AG04450 (cell line): ENCODE data around the gene TMEM167B. TPM values are rescaled to one million over a fixed set of nuclear protein-coding genes. Genes with fewer than 3 reads are reported as not detected.

Source experiments
- CTCF ChIA-PET: fragments of 300-600, 350-600 bp; formaldehyde crosslinking; extraction: SDS; loops from one replicate; lab custom pipeline; 2022; ENCODE audit warnings: antibody characterized with exemption, inconsistent platforms; lab: Charles Lee
- POLR2A ChIA-PET: fragments of 350-600 bp; formaldehyde crosslinking; extraction: SDS; loops from one replicate; lab custom pipeline; 2021; ENCODE audit warnings: antibody characterized with exemption, inconsistent platforms; lab: Yijun Ruan, JAX
- DNase-seq: peaks from one replicate; pipeline ENCODE4 v3.0.0-alpha.2; 2011; ENCODE audit warnings: low read depth, low spot score
- H3K27ac ChIP-seq: one replicate; pipeline ENCODE4 v1.5.1; 2012; ENCODE audit warnings: low read depth, low read length, control low read depth
- H3K27me3 ChIP-seq: one replicate; pipeline ENCODE4 v1.6.0; 2012; ENCODE audit warnings: low read length; ENCODE audit not compliant: control insufficient read depth, insufficient read depth
- H3K4me3 ChIP-seq: 2 replicates; pipeline ENCODE4 v1.5.1; 2011; ENCODE audit warnings: mild to moderate bottlenecking, low read depth, low read length, control low read depth
- H3K9me3 ChIP-seq: 2 replicates; pipeline ENCODE4 v1.5.1; 2012; ENCODE audit warnings: low read length; ENCODE audit not compliant: control insufficient read depth, insufficient read depth
- CTCF ChIP-seq: IDR thresholded peaks from 2 replicates; pipeline ENCODE4 v1.5.1; 2011; ENCODE audit warnings: low read depth, low read length, control low read depth, inconsistent platforms
- polyA plus RNA-seq: library from polyadenylated mRNA; depleted of rRNA; stranded (reverse); fragments of >200 nt; gene quantifications from 2 replicates; pipeline ENCODE4 v1.2.3, GENCODE V29; 2011

The TMEM167B gene
- polyA plus RNA-seq, 1 experiment: 38.8 TPM

- DNase-seq: no peak
- H3K9me3 ChIP-seq: no peaks in the 10 kb centered on the region; the same call in 1 of the 2 replicates
- ChIA-PET POLR2A (no interaction called here), CTCF (no interaction called here)
- H3K27ac ChIP-seq: no peak overlapping the region
- no peaks in the 10 kb centered on the region for H3K27me3 ChIP-seq
- no peak for TF ChIP-seq CTCF
- H3K4me3 ChIP-seq: no peak overlapping the region
Observed at GRCh38 chr1:109079240-109079622, 11.3 kb upstream of the TMEM167B start.

- no peaks in the 10 kb centered on the region for H3K27me3 ChIP-seq
- CTCF ChIA-PET: no interaction called here
- POLR2A ChIA-PET: no interaction called here
- no peak for TF ChIP-seq CTCF
- H3K27ac ChIP-seq: no peak overlapping the region
- no peak overlapping the region for H3K4me3 ChIP-seq
- no peaks in the 10 kb centered on the region; the same call in 1 of the 2 replicates for H3K9me3 ChIP-seq
- DNase-seq: no peak
Observed at GRCh38 chr1:109080441-109081082, 10.0 kb upstream of the TMEM167B start.

GRCh38 chr1:109083501-109083900 lies 7.1 kb upstream of the TMEM167B start:
- H3K4me3 ChIP-seq: no peak overlapping the region
- H3K27me3 ChIP-seq: no peaks in the 10 kb centered on the region
- DNase-seq: no peak
- POLR2A ChIA-PET: interaction anchor here (1.6 kb wide), 1 partner anchor 17 kb away, joined by 8 read pairs; no protein-coding TSS in a partner anchor
- no peaks in the 10 kb centered on the region for H3K9me3 ChIP-seq
- CTCF ChIA-PET: interaction anchor here (1.7 to 2.8 kb wide), 2 partner anchors 16 to 29 kb away, joined by 8 to 21 read pairs; a partner anchor contains a TSS
- no peak for TF ChIP-seq CTCF
- no peak overlapping the region for H3K27ac ChIP-seq

GRCh38 chr1:109083923-109084322 lies 6.6 kb upstream of the TMEM167B start:
- no peaks in the 10 kb centered on the region for H3K9me3 ChIP-seq
- no peak for TF ChIP-seq CTCF
- H3K27ac ChIP-seq: no peak overlapping the region
- DNase-seq: no peak
- no peaks in the 10 kb centered on the region for H3K27me3 ChIP-seq
- CTCF ChIA-PET: interaction anchor here (1.7 to 2.8 kb wide), 2 partner anchors 16 to 29 kb away, joined by 8 to 21 read pairs; a partner anchor contains a TSS
- POLR2A ChIA-PET: interaction anchor here (1.6 kb wide), 1 partner anchor 16 kb away, joined by 8 read pairs; no protein-coding TSS in a partner anchor
- H3K4me3 ChIP-seq: no peak overlapping the region
